K562 (cell line): ENCODE data around the gene SATB1.

Source experiments
- ATF3 ChIP-seq, 2 experiments: fragments of 450-650 bp in 1 of 2; sonication (generic) in 1 of 2; formaldehyde crosslinking in 1 of 2; IDR thresholded peaks in 1 of 2; conservative IDR thresholded peaks in 1 of 2; 2 replicates each; pipeline versions ENCODE4 v1.6.1 to v1.8.1; 2016 to 2023; ENCODE audit warnings: mild to moderate bottlenecking in 2 of 2, moderate library complexity in 2 of 2, inconsistent platforms in 1 of 2, missing genetic modification reagents in 1 of 2
- EP300 ChIP-seq: IDR thresholded peaks from 2 replicates; pipeline ENCODE4 v1.6.1; 2012; ENCODE audit warnings: low read length, improper control_type of control experiment
- EP400 ChIP-seq: fragments of 450-650 bp; IDR thresholded peaks from 2 replicates; pipeline ENCODE4 v1.6.1; 2017; ENCODE audit warnings: antibody characterized with exemption, mild to moderate bottlenecking, moderate library complexity
- HDAC1 ChIP-seq, 2 experiments: fragments of 450-650 bp; IDR thresholded peaks; 2 replicates each; pipeline ENCODE4 v1.6.1; 2016 to 2017; ENCODE audit warnings: inconsistent platforms in 1 of 2, mild to moderate bottlenecking in 1 of 2, moderate library complexity in 1 of 2
- POLR2AphosphoS5 ChIP-seq: IDR thresholded peaks from 2 replicates; pipeline ENCODE4 v1.6.1; 2011; ENCODE audit warnings: mild to moderate bottlenecking, low read depth, low read length, moderate library complexity; ENCODE audit not compliant: control insufficient read depth, insufficient read depth
- SNRNP70 ChIP-seq: fragments of 200-400 bp; formaldehyde crosslinking; optimal IDR thresholded peaks from 2 replicates; pipeline ENCODE3; 2017; ENCODE audit warnings: low read depth, low read length
- SRSF1 ChIP-seq: fragments of 200-400 bp; formaldehyde crosslinking; IDR thresholded peaks from 2 replicates; pipeline ENCODE4 v1.6.1; 2017; ENCODE audit warnings: mild to moderate bottlenecking, low read depth, low read length, moderate library complexity
- STAG1 ChIP-seq: sonication (generic); formaldehyde crosslinking; IDR thresholded peaks from 2 replicates; pipeline ENCODE4 v1.5.0; 2020; ENCODE audit warnings: missing genetic modification reagents, borderline replicate concordance
- ZKSCAN8 ChIP-seq: fragments of 200-800 bp; sonication (Bioruptor generic); IDR thresholded peaks from 2 replicates; pipeline ENCODE4 v1.6.1; 2016; ENCODE audit warnings: missing genetic modification characterization, missing compliant biosample characterization
- ZNF24 ChIP-seq: fragments of 450-650 bp; IDR thresholded peaks from 2 replicates; pipeline ENCODE4 v1.6.1; 2016
- ZNF318 ChIP-seq, 2 experiments: fragments of 450-650 bp; IDR thresholded peaks; 2 replicates each; pipeline ENCODE4 v1.6.1; 2016; ENCODE audit warnings: mild to moderate bottlenecking in 2 of 2, borderline replicate concordance in 1 of 2, low read depth in 1 of 2, moderate library complexity in 1 of 2
- ZNF644 ChIP-seq: fragments of 200-800 bp; sonication (Bioruptor generic); IDR thresholded peaks from 2 replicates; pipeline ENCODE4 v1.6.1; 2016; ENCODE audit warnings: low read depth, missing genetic modification characterization, missing compliant biosample characterization

GRCh38 chr3:18300916-18301315, 124.2 kb downstream of the SATB1 start:
- no peak for TF ChIP-seq POLR2AphosphoS5
- TF ChIP-seq ATF3 (IDR thresholded peaks at IDR 0.05), result no peak
- TF ChIP-seq ATF3 (CRISPR knock-in tag; conservative IDR thresholded peaks at IDR 0.05), result no peak
- TF ChIP-seq ZNF644 (tag), result no peak
- no peak for TF ChIP-seq ZKSCAN8 (CRISPR knock-in tag)
- no peak for TF ChIP-seq STAG1 (CRISPR knock-in tag)
- no peak for TF ChIP-seq EP400
- TF ChIP-seq SNRNP70, result no peak
- no peak for TF ChIP-seq SRSF1
- TF ChIP-seq HDAC1 (IDR thresholded peaks at IDR 0.05), result no peak
- TF ChIP-seq ZNF318 (IDR thresholded peaks at IDR 0.05; ENCODE audit: borderline replicate concordance in 1 of 2, low read depth in 1 of 2), result no peak
- TF ChIP-seq ZNF24, result no peak
- no peak for TF ChIP-seq EP300
